Suprapubic skin (tissue), 4 donors: Measurements from ENCODE around the gene UBE3C. TPM values are rescaled to one million over a fixed set of nuclear protein-coding genes. Genes with fewer than 3 reads are reported as not detected.

Source experiments
- DNase-seq, 2 donors: peaks; one replicate each; pipeline ENCODE4 v3.0.0-alpha.2; 2019; ENCODE audit warnings: low spot score in 2 of 2
- H3K27ac ChIP-seq: fragments of 200-600 bp; sonication (generic); one replicate; pipeline ENCODE4 v1.5.1; 2019
- H3K27me3 ChIP-seq: fragments of 200-600 bp; sonication (generic); one replicate; pipeline ENCODE4 v1.5.1; 2019
- H3K36me3 ChIP-seq: fragments of 200-600 bp; sonication (generic); one replicate; pipeline ENCODE4 v1.5.1; 2019
- H3K4me1 ChIP-seq: fragments of 200-600 bp; sonication (generic); one replicate; pipeline ENCODE4 v1.5.1; 2019
- H3K4me3 ChIP-seq: fragments of 200-600 bp; sonication (generic); one replicate; pipeline ENCODE4 v1.5.1; 2019; ENCODE audit warnings: mild to moderate bottlenecking
- H3K9me3 ChIP-seq: fragments of 200-600 bp; sonication (generic); one replicate; pipeline ENCODE4 v1.5.1; 2019
- EP300 ChIP-seq: sonication (generic); formaldehyde crosslinking; IDR thresholded peaks from one replicate; pipeline ENCODE4 v1.6.1; 2017; ENCODE audit warnings: antibody characterized with exemption
- POLR2A ChIP-seq, 2 donors: fragments of 450-650 bp; IDR thresholded peaks; one replicate each; pipeline ENCODE4 v1.6.1; 2017; ENCODE audit warnings: antibody characterized with exemption in 2 of 2, mild to moderate bottlenecking in 2 of 2, moderate library complexity in 2 of 2
- POLR2AphosphoS5 ChIP-seq, 3 donors: sonication (generic); formaldehyde crosslinking; IDR thresholded peaks; one replicate each; pipeline ENCODE4 v1.6.1; 2017; ENCODE audit warnings: antibody characterized with exemption in 3 of 3
- WGBS: methylation state at CpG from one replicate; pipeline ENCODE4 v1.1.5; 2018; 5-methylcytosine and 5-hydroxymethylcytosine counted together
- total RNA-seq, 4 donors: library from RNA; depleted of rRNA; stranded (reverse); fragments of >200 nt; gene quantifications; one replicate each; pipeline ENCODE4 v1.1.0, GENCODE V29; 2016
- TF ChIP-seq, protein P1 (sequence below), 2 donors: fragments of 200-600 bp in 1 of 2; fragments of 450-650 bp in 1 of 2; sonication (generic) in 1 of 2; IDR thresholded peaks; one replicate each; pipeline ENCODE4 v1.5.1; 2016 to 2019; ENCODE audit warnings: antibody characterized with exemption in 2 of 2, mild to moderate bottlenecking in 1 of 2, moderate library complexity in 1 of 2

The UBE3C gene
- total RNA-seq, 4 donors from 2014 or later = 66.2 to 88.1 (median 77.8) TPM

DNA sequence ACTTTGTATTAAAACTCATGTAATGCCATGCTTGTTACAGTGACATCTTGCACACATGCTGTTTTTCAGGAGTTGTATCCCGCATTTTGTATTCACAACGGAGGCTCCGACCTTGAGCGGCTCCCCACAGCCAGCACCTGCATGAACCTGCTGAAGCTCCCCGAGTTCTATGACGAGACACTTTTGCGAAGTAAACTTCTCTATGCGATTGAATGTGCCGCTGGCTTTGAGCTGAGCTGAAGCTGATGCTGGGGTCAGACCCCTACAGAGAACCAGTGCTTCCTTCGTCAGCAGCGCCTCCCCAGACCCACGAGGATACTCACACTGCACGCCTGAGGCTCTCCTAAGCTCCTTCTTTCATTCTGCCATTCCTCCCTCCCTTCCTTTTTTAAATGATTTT lies 128.8 kb downstream of the UBE3C start:
- H3K4me3 ChIP-seq = no peak overlapping the region
- no peaks in the 10 kb centered on the region for H3K9me3 ChIP-seq
- H3K36me3 ChIP-seq = peaks cover 53% of the 10 kb centered on the region
- peaks cover 17% of the 10 kb centered on the region for H3K4me1 ChIP-seq
- DNase-seq = peak in 1 of 2 donors; percentile 57
- H3K27ac ChIP-seq = no peak overlapping the region
- TF ChIP-seq EP300 = no peak
- no peak for TF ChIP-seq POLR2A (IDR thresholded peaks at IDR 0.05)
- TF ChIP-seq, protein P1, sequence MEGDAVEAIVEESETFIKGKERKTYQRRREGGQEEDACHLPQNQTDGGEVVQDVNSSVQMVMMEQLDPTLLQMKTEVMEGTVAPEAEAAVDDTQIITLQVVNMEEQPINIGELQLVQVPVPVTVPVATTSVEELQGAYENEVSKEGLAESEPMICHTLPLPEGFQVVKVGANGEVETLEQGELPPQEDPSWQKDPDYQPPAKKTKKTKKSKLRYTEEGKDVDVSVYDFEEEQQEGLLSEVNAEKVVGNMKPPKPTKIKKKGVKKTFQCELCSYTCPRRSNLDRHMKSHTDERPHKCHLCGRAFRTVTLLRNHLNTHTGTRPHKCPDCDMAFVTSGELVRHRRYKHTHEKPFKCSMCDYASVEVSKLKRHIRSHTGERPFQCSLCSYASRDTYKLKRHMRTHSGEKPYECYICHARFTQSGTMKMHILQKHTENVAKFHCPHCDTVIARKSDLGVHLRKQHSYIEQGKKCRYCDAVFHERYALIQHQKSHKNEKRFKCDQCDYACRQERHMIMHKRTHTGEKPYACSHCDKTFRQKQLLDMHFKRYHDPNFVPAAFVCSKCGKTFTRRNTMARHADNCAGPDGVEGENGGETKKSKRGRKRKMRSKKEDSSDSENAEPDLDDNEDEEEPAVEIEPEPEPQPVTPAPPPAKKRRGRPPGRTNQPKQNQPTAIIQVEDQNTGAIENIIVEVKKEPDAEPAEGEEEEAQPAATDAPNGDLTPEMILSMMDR (IDR thresholded peaks at IDR 0.05) = no peak
- no peak for TF ChIP-seq POLR2AphosphoS5 (IDR thresholded peaks at IDR 0.05)
- no peaks in the 10 kb centered on the region for H3K27me3 ChIP-seq
- 96% methylated on average over 13 of the region's 13 CpGs for WGBS

DNA sequence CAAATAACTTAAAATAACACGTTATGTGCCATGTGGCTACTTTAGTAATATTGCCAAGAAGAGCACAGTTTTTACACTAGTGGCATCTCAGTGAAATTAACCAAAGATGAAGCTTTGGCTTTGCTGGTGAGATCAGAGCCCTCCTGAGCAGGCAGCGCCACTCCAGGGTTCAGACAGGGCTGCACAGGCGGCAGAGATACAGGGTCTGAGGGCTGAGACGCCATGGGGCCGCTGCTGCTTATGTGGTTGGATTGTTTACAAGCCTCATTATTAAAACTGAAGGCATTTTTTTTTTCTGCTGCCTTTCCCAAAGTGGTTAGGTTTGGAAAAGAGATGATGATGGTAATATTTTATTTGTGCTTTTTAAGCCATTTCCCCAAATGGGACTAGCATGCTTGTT lies 129.2 kb downstream of the UBE3C start:
- DNase-seq = peak in 1 of 2 donors; percentile 66
- Histone ChIP-seq H3K9me3 (no peaks in the 10 kb centered on the region), H3K27me3 (no peaks in the 10 kb centered on the region), H3K4me1 (peaks cover 21% of the 10 kb centered on the region), H3K27ac (no peak overlapping the region), H3K36me3 (peaks cover 49% of the 10 kb centered on the region), H3K4me3 (no peak overlapping the region)
- WGBS = 85% methylated on average over 5 of the region's 5 CpGs
- TF ChIP-seq POLR2AphosphoS5 (IDR thresholded peaks at IDR 0.05) = no peak
- no peak for TF ChIP-seq EP300
- TF ChIP-seq, protein P1 (IDR thresholded peaks at IDR 0.05) = no peak
- no peak for TF ChIP-seq POLR2A (IDR thresholded peaks at IDR 0.05)

DNA sequence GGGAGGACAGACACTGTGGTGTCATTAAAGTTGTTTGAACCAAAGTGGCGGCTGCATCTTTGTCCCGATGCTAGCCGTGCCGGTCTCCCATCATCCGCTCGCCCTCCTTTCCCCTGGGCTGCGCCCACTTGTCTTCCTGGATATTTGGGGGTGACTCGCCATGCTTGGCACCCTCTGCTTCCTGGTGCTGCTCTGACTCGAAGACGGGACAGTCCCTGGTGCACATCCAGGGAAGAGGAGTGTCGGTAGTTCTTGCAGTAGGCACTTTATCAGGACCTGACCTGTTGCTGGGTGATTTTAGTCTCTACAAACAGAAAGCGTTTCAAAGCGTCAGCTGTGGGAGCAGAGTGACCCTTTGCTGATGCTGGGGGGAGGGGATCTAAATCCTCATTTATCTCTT lies 129.8 kb downstream of the UBE3C start:
- 80% methylated on average over 13 of the region's 13 CpGs for WGBS
- Histone ChIP-seq H3K27ac (no peak overlapping the region), H3K36me3 (peaks cover 43% of the 10 kb centered on the region), H3K27me3 (no peaks in the 10 kb centered on the region), H3K4me3 (no peak overlapping the region), H3K4me1 (peaks cover 26% of the 10 kb centered on the region), H3K9me3 (no peaks in the 10 kb centered on the region)
- DNase-seq = peak in 1 of 2 donors; percentile 64
- TF ChIP-seq POLR2A (IDR thresholded peaks at IDR 0.05) = no peak
- no peak for TF ChIP-seq EP300
- TF ChIP-seq, protein P1 (IDR thresholded peaks at IDR 0.05) = no peak
- TF ChIP-seq POLR2AphosphoS5 (IDR thresholded peaks at IDR 0.05) = no peak

DNA sequence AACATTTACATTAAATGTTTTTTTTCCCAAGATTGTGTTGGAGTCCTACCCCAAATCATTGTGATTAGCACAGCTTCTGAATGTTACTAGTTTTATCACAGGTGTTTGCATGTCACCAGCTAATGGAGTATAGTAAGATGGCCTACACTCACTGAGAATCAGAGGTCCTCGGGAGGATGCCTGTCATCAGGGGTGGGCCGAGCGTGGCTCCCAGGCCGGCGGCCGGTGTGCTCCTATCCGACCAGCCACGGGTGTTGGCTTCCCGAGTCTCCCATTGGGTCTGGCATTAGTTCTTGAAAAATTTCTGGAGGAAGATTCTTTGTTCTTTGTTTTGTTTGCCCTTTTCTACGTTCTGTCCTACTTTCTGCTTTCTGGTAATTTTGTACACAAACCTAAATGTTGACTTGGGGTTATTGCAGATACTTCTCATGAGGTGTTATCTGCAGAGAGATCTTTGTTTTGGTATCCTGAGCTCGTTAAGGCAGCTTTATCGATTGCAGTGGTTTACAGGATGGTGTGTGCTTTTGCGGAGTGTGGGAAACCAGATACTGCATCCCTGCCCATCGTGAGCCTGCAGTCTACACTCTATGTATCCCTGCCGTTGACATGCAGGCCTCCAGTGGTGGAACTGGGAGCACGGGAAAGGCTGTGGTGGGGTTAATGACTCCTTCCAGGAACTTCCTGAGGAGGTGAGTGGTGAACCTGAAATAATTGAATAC lies 130.8 kb downstream of the UBE3C start:
- Histone ChIP-seq H3K27ac (no peak overlapping the region), H3K4me3 (no peak overlapping the region), H3K9me3 (no peaks in the 10 kb centered on the region), H3K27me3 (no peaks in the 10 kb centered on the region), H3K4me1 (peaks cover 31% of the 10 kb centered on the region), H3K36me3 (peaks cover 40% of the 10 kb centered on the region)
- peak; percentile 44 to 48 for DNase-seq
- TF ChIP-seq, protein P1 (IDR thresholded peaks at IDR 0.05) = no peak
- TF ChIP-seq EP300 (no peak), POLR2A (IDR thresholded peaks at IDR 0.05) (no peak), POLR2AphosphoS5 (IDR thresholded peaks at IDR 0.05) (no peak)
- WGBS = 86% methylated on average over 16 of the region's 16 CpGs

DNA sequence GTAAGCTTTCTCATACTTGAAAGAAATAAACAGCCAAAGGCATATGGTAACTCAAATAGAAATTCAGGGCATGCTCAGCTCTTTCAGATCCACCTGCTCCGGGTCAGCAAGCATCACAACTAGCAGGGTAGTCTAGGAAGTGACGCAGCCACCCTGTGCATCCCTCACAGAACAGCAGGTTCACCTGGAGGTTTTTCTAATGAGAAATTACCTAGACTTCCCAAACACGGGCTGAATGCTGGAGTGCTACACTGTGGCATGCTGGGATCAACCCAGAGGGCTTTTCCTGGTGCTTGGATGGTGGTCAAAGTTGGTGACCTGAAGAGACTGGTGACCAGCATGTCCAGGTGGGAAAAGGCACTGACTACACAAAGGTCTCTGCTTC lies 131.3 kb downstream of the UBE3C start:
- no peaks in the 10 kb centered on the region for H3K27me3 ChIP-seq
- no peaks in the 10 kb centered on the region for H3K9me3 ChIP-seq
- H3K27ac ChIP-seq = no peak overlapping the region
- TF ChIP-seq, protein P1 (IDR thresholded peaks at IDR 0.05) = no peak
- TF ChIP-seq POLR2A (IDR thresholded peaks at IDR 0.05) (no peak), EP300 (no peak), POLR2AphosphoS5 (IDR thresholded peaks at IDR 0.05) (no peak)
- H3K36me3 ChIP-seq = peaks cover 35% of the 10 kb centered on the region
- no peak overlapping the region for H3K4me3 ChIP-seq
- peaks cover 31% of the 10 kb centered on the region for H3K4me1 ChIP-seq
- DNase-seq = peak; percentile 20 to 31
- 76% methylated on average over 3 of the region's 3 CpGs for WGBS
